ENCODE results near the gene ALKBH5.

- TF ChIP-seq CTCF (IDR thresholded peaks at IDR 0.05; ENCODE audit: poor library complexity, severe bottlenecking) (no peak), POLR2AphosphoS5 (IDR thresholded peaks at IDR 0.05) (no peak)
These were observed 16.7 kb upstream of the ALKBH5 start for GRCh38 chr17:18166894-18167293.

All from neural cell (in vitro differentiated cells).